SH-SY5Y (cell line): Measurements from ENCODE around the gene IL12A.

Source experiments
- GATA2 ChIP-seq: IDR thresholded peaks from 2 replicates; pipeline ENCODE4 v1.6.1; 2011; ENCODE audit warnings: mild to moderate bottlenecking, low read depth, low read length
- GATA3 ChIP-seq: IDR thresholded peaks from 2 replicates; pipeline ENCODE4 v1.6.1; 2011; ENCODE audit warnings: low read depth, mild to moderate bottlenecking, low read length, moderate library complexity

IL12A gene

DNA sequence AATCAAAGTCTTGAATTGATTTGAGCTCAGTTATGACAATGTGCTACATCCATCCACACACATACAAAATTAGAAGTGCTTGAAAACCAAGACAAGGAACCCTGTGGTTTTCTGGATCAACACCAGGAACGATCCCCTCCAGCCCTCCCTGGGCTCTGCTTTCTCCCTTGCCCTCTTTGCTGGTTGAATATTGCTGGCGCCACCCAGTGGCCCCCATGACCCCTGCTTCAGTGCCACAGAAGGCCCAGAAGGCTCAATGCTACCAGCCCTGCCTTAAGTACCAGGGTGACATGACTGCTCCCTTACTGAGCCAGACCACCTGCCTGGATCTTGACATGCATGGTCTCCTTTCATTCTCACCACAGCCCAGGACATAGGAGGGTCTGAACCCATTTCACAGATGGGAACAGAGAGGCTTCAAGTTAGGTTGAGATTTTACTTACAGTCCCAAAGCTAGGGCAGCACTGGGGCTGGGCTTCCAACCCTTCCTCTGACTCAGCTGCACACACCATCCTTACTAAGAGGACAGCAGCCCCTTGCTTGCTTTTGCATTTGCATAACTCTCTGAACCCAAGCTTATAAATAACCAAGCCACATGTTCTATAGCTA, 15.0 kb downstream of the IL12A start:
- no peak for TF ChIP-seq GATA2
- no peak for TF ChIP-seq GATA3

GRCh38 chr3:160005004-160005403, 16.4 kb downstream of the IL12A start:
- TF ChIP-seq GATA3 (no peak), GATA2 (no peak)

DNA sequence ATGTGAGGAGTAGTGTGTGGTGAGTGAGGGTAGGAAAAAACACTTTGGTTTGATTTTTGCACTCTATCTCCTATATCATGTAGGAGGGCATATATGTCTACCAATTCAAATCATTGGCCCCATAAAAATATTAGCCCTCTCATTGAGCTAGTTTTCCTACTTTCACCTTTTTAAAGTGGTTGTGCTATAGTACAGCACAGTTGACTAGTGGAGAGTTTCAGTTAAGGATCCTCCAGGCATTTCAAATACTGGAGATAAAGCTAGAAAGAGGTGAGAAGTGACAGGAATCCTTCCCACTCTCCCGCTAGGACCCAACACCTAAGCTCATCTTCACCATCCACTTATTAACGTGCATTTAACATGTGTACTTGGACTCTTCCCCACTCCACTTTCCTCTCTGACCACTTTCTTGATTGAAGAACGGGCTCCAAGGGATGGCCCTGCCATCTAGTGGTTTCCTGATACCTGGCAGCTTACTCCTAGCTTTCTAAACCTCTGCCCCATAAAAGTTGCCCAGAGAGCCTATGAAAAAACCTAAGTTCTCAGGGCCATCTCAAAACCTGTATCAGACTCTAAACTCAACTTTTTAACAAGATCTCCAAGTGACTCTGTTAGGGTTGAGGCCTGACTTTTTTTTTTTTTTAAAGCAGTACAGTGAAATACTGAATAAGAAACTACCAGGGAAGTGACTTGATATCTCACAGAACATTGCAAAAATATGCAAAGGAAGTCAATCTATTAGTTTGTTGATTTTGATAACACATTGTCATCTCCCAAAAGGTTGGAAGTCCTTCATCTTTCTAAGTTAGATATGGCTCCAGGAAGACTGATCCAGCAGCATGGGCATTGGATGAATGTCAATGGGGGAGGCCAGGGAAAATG, 17.9 kb downstream of the IL12A start:
- TF ChIP-seq GATA3 (no peak), GATA2 (no peak)

DNA sequence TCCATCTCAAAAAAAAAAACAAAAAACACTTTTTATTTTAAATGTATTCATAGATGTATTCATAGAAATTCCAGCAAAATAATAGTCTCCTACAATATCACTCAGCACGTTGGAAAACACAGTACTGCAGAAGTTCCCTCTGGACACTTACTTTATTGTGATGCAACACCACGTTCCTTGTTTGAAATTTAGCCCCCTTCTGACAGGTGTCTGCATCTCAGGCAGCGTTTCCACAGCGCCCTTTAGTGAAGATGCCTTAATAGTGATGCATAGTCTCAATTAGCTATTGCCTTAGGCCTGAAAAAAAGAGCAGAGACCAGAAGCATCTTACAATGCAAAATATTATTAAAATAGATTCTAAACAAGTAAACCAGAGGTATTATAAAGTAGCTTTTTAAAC, 20.3 kb downstream of the IL12A start:
- TF ChIP-seq GATA3 (no peak), GATA2 (no peak)

- no peak for TF ChIP-seq GATA2
- no peak for TF ChIP-seq GATA3
Observed at GRCh38 chr3:160009525-160009924, 20.9 kb downstream of the IL12A start.

- no peak for TF ChIP-seq GATA3
- TF ChIP-seq GATA2, result no peak
Observed at GRCh38 chr3:160010578-160010977, 21.9 kb downstream of the IL12A start.

DNA sequence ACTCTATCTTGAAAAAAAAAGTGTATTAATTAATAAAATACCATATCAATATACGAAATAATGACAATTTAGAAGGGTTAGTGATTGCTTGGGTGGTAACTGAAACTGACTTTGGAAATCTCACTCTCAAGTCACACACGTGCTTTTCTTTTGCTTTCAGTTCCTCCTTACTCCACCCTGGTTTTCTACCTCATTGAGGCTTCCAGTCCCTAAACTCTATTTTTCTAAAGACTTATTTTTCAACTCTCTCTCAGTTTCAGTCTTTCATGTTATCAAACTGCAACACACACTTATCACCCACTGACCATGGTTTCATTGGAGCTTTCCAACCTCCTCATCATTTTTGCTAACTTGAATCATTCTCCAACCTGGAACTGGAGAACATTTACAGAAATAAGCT, 23.5 kb downstream of the IL12A start:
- TF ChIP-seq GATA3, result no peak
- TF ChIP-seq GATA2, result no peak

- TF ChIP-seq GATA3, result no peak
- TF ChIP-seq GATA2, result no peak
Observed at GRCh38 chr3:160016972-160017371, 28.3 kb downstream of the IL12A start.

DNA sequence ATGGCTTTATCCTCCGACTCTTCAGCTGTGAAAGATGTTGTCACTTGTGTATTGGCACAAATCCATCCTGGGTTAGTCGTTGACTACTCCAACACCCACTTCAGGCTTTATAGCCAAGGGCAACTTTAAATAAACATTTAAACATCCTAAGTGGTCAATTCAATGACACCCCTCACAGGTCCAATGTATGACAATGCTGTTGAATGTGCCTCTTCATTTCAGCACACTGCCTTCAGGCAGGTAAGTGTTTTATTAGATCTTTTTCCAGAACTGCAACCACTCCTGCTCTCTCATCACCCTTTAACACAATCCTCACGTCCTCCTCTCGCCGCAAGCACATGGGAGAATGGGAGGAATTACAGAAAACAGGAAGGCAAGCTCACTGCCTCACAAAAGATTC, 30.3 kb downstream of the IL12A start:
- TF ChIP-seq GATA3, result no peak
- TF ChIP-seq GATA2, result no peak

DNA sequence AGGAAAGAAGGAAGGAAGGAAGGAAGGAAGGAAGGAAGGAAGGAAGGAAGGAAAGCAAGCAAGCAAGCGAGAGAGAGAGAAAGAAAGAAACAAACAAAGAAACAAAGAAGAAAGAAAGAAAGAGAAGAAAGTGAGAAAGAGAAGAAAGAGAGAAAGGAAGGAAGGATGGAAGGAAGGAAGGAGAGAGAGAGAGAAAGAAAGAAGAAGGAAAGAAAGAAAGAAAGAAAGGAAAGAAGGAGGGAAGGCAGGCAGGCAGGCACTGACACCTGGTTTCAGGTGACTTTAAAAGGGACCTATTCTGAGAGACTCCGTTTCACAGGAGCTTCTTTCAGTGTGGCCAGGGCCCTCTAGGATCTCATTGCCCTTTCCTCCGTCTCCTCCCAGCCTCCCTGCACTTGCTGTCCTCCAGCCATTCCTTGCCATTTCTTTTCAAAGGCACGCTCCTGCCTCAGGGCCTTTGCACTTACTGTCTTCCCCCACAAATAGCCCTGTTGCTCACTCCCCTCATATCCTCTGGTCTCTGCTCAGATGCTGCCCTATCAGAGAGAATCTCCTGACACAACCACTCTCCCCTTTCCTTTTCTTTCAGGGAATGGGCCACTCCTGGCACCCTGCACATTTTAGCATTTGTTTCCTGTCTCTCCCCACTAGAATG, 31.5 kb downstream of the IL12A start:
- TF ChIP-seq GATA3 (no peak), GATA2 (no peak)

- TF ChIP-seq GATA3, result no peak
- TF ChIP-seq GATA2, result no peak
Observed at GRCh38 chr3:160022068-160022467, 33.4 kb downstream of the IL12A start.

GRCh38 chr3:160023476-160023875, 34.8 kb downstream of the IL12A start:
- TF ChIP-seq GATA3, result no peak
- TF ChIP-seq GATA2, result no peak

DNA sequence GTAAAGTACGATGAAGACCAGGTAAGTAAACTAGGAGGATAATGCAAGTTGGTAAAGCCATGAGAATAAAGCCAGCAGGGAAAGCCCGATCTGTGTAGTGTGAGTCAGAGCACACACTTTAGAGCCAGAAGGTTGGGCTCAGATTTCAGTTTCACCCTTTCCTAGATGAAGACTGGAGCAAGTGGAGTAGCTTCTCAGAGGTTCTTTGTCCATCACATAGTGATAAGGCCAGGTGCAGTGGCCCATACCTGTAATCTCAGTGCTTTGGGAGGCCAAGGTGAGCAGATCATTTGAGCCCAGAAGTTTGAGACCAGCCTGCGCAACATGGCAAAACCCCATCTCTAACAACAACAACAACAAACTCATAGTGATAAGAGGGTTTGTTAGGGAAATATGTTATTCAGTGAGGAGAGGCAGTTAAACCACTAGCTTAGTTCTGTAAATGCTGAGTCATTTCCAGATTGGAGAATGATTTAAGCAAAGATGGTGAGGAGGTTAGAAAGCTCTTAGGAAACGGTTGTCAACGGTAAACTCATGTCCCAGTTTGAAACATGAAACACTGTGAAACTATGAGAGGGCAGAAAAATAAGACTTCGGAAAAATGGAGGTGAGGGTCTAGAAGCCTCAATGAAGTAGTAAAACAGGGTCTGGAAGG, 39.0 kb downstream of the IL12A start:
- no peak for TF ChIP-seq GATA2

GRCh38 chr3:160035757-160036156, 47.1 kb downstream of the IL12A start:
- TF ChIP-seq GATA2 (no peak), GATA3 (no peak)

DNA sequence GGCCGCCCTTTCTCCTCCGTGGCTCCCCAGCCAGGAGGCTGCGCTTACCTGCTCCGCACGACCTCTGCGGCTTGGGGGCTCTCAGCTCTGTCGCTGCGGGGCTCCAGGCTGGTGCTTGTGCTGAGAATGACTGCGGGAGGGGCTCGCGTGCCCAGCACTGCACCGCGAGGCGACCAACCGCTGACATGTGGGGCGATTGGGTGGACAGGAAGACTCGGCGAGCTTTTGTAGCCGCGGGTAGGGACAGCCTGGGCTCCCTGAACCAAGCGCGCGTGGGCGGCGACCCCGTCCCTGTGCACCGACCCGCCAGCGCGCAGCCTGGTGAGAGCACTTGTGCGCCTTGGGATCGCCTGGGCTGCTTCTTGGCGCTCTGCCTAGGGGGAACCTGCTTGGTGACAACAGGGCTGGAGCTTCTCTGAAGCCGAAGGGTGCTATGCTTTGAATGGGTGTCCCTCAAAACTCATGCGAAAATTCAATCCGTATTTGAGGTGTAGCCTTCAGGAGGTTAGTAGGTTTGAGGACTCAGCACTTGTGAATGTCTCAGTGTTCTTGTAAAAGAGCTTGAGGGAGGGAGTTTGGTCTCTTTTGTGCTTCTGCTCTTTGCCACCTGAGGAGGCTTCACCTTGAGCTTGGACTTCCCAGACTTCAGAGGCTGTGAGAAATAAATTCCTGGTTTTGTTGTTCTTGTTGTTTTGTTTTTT, 50.4 kb downstream of the IL12A start:
- TF ChIP-seq GATA3 (no peak), GATA2 (no peak)
